K562 (cell line): ENCODE measurements around the gene IL31. TPM values are rescaled to one million over a fixed set of nuclear protein-coding genes. Genes with fewer than 3 reads are reported as not detected.

Experiments used
- ATAC-seq: fragments of 200-7000 bp; cut with Tn5 transposase; 3 replicates; pipeline ENCODE4 v1.9.1; 2020; ENCODE audit warnings: moderate library complexity
- BruUV-seq: library from RNA; stranded (reverse); fragments of 400-500 nt; replicated peaks from 2 replicates; lab custom pipeline; 2021; lab: Mats Ljungman, UMichigan
- CTCF ChIA-PET: fragments of 300-600 bp; formaldehyde crosslinking; extraction: SDS; loops from one replicate; lab custom pipeline; 2021; ENCODE audit warnings: low intra/inter-chr PET ratio; lab: Yijun Ruan, JAX
- POLR2A ChIA-PET: fragments of 300-600, 350-650 bp; sonication (Branson Sonifier 250); formaldehyde crosslinking; extraction: SDS; loops from one replicate; lab custom pipeline; 2021; ENCODE audit warnings: antibody characterized with exemption, inconsistent platforms; lab: Yijun Ruan, JAX
- DNase-seq, 4 experiments: peaks; one replicate each; pipeline versions ENCODE4 v3.0.0 to v3.0.0-alpha.2; 2011 to 2018; ENCODE audit warnings: low spot score in 3 of 4, mixed read lengths in 3 of 4; ENCODE audit errors: extremely low read depth in 1 of 4
- FAIRE-seq: peaks from 2 replicates; lab custom pipeline; 2011; peaks lifted over from hg19 to GRCh38; lab: Jason Lieb, UNC
- H2AFZ ChIP-seq: 2 replicates; pipeline ENCODE4 v1.6.0; 2011; ENCODE audit warnings: low read depth, low read length, control low read depth, inconsistent platforms
- H3K27ac ChIP-seq: fragments of 200-600 bp; 3 replicates; pipeline ENCODE4 v1.8.0; 2011; ENCODE audit warnings: low read depth, mild to moderate bottlenecking, control low read depth, inconsistent platforms, low read length, moderate library complexity, mixed read lengths; ENCODE audit errors: extremely low read depth
- H3K27me3 ChIP-seq, 2 experiments: fragments of 300-600 bp in 1 of 2; 2 replicates in 1 of 2; 3 replicates in 1 of 2; pipeline versions ENCODE4 v1.6.0 to v1.8.0; 2011; ENCODE audit warnings: inconsistent platforms in 2 of 2, low read length in 2 of 2, mild to moderate bottlenecking in 1 of 2, mixed read lengths in 1 of 2, moderate library complexity in 1 of 2; ENCODE audit not compliant: control insufficient read depth in 2 of 2, insufficient read depth in 2 of 2
- H3K36me3 ChIP-seq: fragments of 300-600 bp; 3 replicates; pipeline ENCODE4 v1.8.0; 2011; ENCODE audit warnings: mild to moderate bottlenecking, low read length, inconsistent platforms; ENCODE audit not compliant: control insufficient read depth, insufficient read depth
- H3K4me1 ChIP-seq, 2 experiments: fragments of 200-600 bp in 1 of 2; replicated peaks in 1 of 2; 2 replicates in 1 of 2; 3 replicates in 1 of 2; pipeline versions ENCODE4 v1.5.1 to v1.8.0; 2011; ENCODE audit warnings: inconsistent platforms in 2 of 2, low read length in 2 of 2, mild to moderate bottlenecking in 1 of 2, mixed read lengths in 1 of 2, moderate library complexity in 1 of 2; ENCODE audit not compliant: control insufficient read depth in 2 of 2, insufficient read depth in 2 of 2
- H3K4me2 ChIP-seq: 2 replicates; pipeline ENCODE4 v1.6.1; 2011; ENCODE audit warnings: low read length, control low read depth, inconsistent platforms, mixed read lengths; ENCODE audit not compliant: insufficient read depth
- H3K4me3 ChIP-seq: fragments of 200-600 bp; sonication (generic), shearing (Covaris generic); 2 replicates; pipeline ENCODE4 v1.5.1; 2016; ENCODE audit warnings: control low read depth, inconsistent platforms
- H3K79me2 ChIP-seq: fragments of 200-600 bp; 3 replicates; pipeline ENCODE4 v1.8.0; 2011; ENCODE audit warnings: low read length, inconsistent platforms; ENCODE audit not compliant: control insufficient read depth, insufficient read depth
- H3K9ac ChIP-seq, 2 experiments: 2 replicates each; pipeline versions ENCODE4 v1.6.0 to v1.6.1; 2011; ENCODE audit warnings: low read depth in 2 of 2, low read length in 2 of 2, control low read depth in 1 of 2, inconsistent platforms in 1 of 2, mild to moderate bottlenecking in 1 of 2, mixed read lengths in 1 of 2; ENCODE audit not compliant: insufficient read depth in 1 of 2
- H3K9me1 ChIP-seq: one replicate; pipeline ENCODE4 v1.6.0; 2011; ENCODE audit warnings: inconsistent platforms, mild to moderate bottlenecking, low read length, moderate library complexity; ENCODE audit not compliant: control insufficient read depth, insufficient read depth
- H3K9me3 ChIP-seq: replicated peaks from 2 replicates; pipeline ENCODE4 v1.5.1; 2011; ENCODE audit warnings: low read depth, low read length, inconsistent platforms; ENCODE audit not compliant: control insufficient read depth, insufficient read depth
- H4K20me1 ChIP-seq: replicated peaks from 2 replicates; pipeline ENCODE4 v1.6.1; 2011; ENCODE audit warnings: low read length, inconsistent platforms, mixed read lengths; ENCODE audit not compliant: control insufficient read depth, insufficient read depth
- CREB1 ChIP-seq, 2 experiments: sonication (generic) in 1 of 2; formaldehyde crosslinking in 1 of 2; IDR thresholded peaks; 2 replicates each; pipeline versions ENCODE4 v1.6.1 to v1.8.0; 2012 to 2022; ENCODE audit warnings: inconsistent platforms in 1 of 2, mild to moderate bottlenecking in 1 of 2, missing genetic modification reagents in 1 of 2, moderate library complexity in 1 of 2
- CTCF ChIP-seq, 3 experiments: IDR thresholded peaks in 2 of 3; conservative IDR thresholded peaks in 1 of 3; 2 replicates each; pipeline ENCODE4 v1.5.1; 2011 to 2012; ENCODE audit warnings: low read length in 3 of 3, mild to moderate bottlenecking in 3 of 3, control low read depth in 2 of 3, improper control_type of control experiment in 1 of 3, inconsistent platforms in 1 of 3, low read depth in 1 of 3, mixed read lengths in 1 of 3, moderate library complexity in 1 of 3; ENCODE audit not compliant: insufficient read depth in 2 of 3
- MCM2 ChIP-seq: fragments of 450-650 bp; IDR thresholded peaks from 2 replicates; pipeline ENCODE4 v1.6.1; 2017; ENCODE audit warnings: low read depth, mild to moderate bottlenecking
- SMARCA5 ChIP-seq: fragments of 450-650 bp; IDR thresholded peaks from 2 replicates; pipeline ENCODE4 v1.6.1; 2016
- USF1 ChIP-seq: sonication (generic); formaldehyde crosslinking; IDR thresholded peaks from 2 replicates; pipeline ENCODE4 v1.9.0; 2022; ENCODE audit warnings: mild to moderate bottlenecking, missing genetic modification reagents
- ZNF224 ChIP-seq: sonication (generic); formaldehyde crosslinking; IDR thresholded peaks from 2 replicates; pipeline ENCODE4 v1.8.0; 2022; ENCODE audit warnings: mild to moderate bottlenecking, missing genetic modification reagents
- ZNF318 ChIP-seq, 2 experiments: fragments of 450-650 bp; IDR thresholded peaks; 2 replicates each; pipeline ENCODE4 v1.6.1; 2016; ENCODE audit warnings: mild to moderate bottlenecking in 2 of 2, borderline replicate concordance in 1 of 2, low read depth in 1 of 2, moderate library complexity in 1 of 2
- WGBS: fragments of 100-300 bp; shearing (Covaris generic); methylation state at CpG from one replicate; pipeline ENCODE4 v1.1.6; 2016; ENCODE audit warnings: low coverage, mixed read lengths; ENCODE audit not compliant: insufficient coverage; ENCODE audit errors: missing lambda C conversion rate; 5-methylcytosine and 5-hydroxymethylcytosine counted together
- in situ Hi-C: fragments of 300-500 bp; cut with MboI; formaldehyde crosslinking; loops from 4 replicates; pipeline ENCODE4 v1.15.0; 2018; ENCODE audit warnings: inconsistent platforms, mixed read lengths
- intact Hi-C: fragments of 100-400 bp; cut with micrococcal nuclease; formaldehyde crosslinking; loops from 2 replicates; pipeline ENCODE4 v1.14.2; 2022
- polyA plus RNA-seq, 8 experiments: library from polyadenylated mRNA; depleted of rRNA in 4 of 8; stranded (reverse) in 5 of 8; unstranded in 3 of 8; fragments of >200 nt; fragmentation: Nextera tagmentation in 2 of 8; fragmentation: Illumina TruSeq in 1 of 8; extraction: Ambion mirVana in 2 of 8; extraction: Trizol in 1 of 8; gene quantifications; 2 replicates each; pipeline versions ENCODE4 v1.2.1 to v1.2.3, GENCODE V29; 2011 to 2014; ENCODE audit warnings: inconsistent platforms in 1 of 8, missing spikeins in 1 of 8
- total RNA-seq, 7 experiments: library from RNA; depleted of rRNA in 6 of 7; stranded (reverse); fragments of >200 nt in 6 of 7; fragmentation: Illumina TruSeq in 2 of 7; extraction: Trizol in 2 of 7; gene quantifications; 2 replicates each; pipeline versions ENCODE4 v1.2.1 to v1.2.3, GENCODE V29; 2011 to 2021; ENCODE audit warnings: low replicate concordance in 1 of 7

The IL31 gene
- total and polyA plus RNA-seq, 9 of the 15 experiments (the other 6 are each of a cell fraction or from before 2014, with no cell fraction given), result not detected

GRCh38 chr12:122168492-122168891, 5.5 kb downstream of the IL31 start:
- intact Hi-C loops, result no loop called here
- H3K9ac ChIP-seq, result no peak overlapping the region
- no peak overlapping the region for H2AFZ ChIP-seq
- H3K9me1 ChIP-seq, result no peaks in the 10 kb centered on the region
- H3K4me3 ChIP-seq, result no peak overlapping the region
- POLR2A ChIA-PET, result interaction anchor here (0.6 kb wide), 1 partner anchor 9 kb away, joined by 3 read pairs; no protein-coding TSS in a partner anchor
- no peak overlapping the region for H3K4me2 ChIP-seq
- no peak for DNase-seq
- no TSS peak for BruUV-seq
- H3K79me2 ChIP-seq, result no peaks in the 10 kb centered on the region
- ATAC-seq, result no peak
- TF ChIP-seq ZNF318 (IDR thresholded peaks at IDR 0.05; ENCODE audit: borderline replicate concordance in 1 of 2, low read depth in 1 of 2) (no peak), ZNF224 (CRISPR knock-in tag) (no peak), MCM2 (no peak), USF1 (CRISPR knock-in tag) (no peak), SMARCA5 (no peak), CTCF (IDR thresholded peaks at IDR 0.05 in 2 of 3, conservative IDR thresholded peaks at IDR 0.05 in 1 of 3; ENCODE audit: insufficient read depth in 2 of 3, low read depth in 1 of 3, low read length in 3 of 3) (no peak), CREB1 (IDR thresholded peaks at IDR 0.05) (no peak), CREB1 (CRISPR knock-in tag; IDR thresholded peaks at IDR 0.05) (no peak)
- TF ChIP-seq, all 486 proteins: peak for 0
- Histone ChIP-seq H3K9me3 (no peaks in the 10 kb centered on the region), H3K27me3 (peaks cover 23 to 39% of the 10 kb centered on the region in 2 experiments; a peak in 4 of 5 replicates), H3K27ac (no peak overlapping the region), H3K4me1 (peaks cover 0 to 2% of the 10 kb centered on the region in 2 experiments; a peak in 3 of 5 replicates), H4K20me1 (no peaks in the 10 kb centered on the region), H3K36me3 (no peaks in the 10 kb centered on the region)
- in situ Hi-C loops, result no loop called here
- CTCF ChIA-PET, result no interaction called here
- WGBS, result 12% methylated on average over 3 of the region's 3 CpGs
- FAIRE-seq, result no peak
